ENCODE measurements around the gene TMEFF2. TPM values are rescaled to one million over a fixed set of nuclear protein-coding genes. Genes with fewer than 3 reads are reported as not detected.

Gene TMEFF2
- total RNA-seq, 1 donor from 2014 or later, result not detected

DNA sequence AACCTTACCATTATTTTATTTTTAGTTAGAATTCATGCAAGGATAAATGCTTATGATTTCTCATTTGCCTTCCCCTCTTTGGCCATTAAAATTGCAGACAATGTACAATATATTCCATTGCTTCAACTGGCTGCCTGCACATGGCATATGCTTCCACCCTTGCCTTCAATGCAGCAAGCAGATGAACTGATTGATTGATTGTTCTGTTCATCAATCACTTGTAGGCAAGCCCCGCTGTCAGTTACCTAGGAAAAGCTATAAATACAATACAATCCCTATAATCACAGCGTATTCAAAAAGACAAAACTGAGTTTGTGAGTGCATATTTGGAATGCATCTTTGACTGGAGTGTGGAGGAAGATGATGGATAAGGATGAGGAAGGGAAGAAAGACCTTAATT, 274.2 kb downstream of the TMEFF2 start:
- Histone ChIP-seq H3K4me3 (no peak overlapping the region), H3K27ac (no peak overlapping the region), H3K36me3 (no peaks in the 10 kb centered on the region), H3K9me3 (no peaks in the 10 kb centered on the region), H3K27me3 (no peaks in the 10 kb centered on the region), H3K4me1 (no peaks in the 10 kb centered on the region)
- no peak for DNase-seq (ENCODE audit: extremely low spot score in 2 of 2)
- TF ChIP-seq POLR2AphosphoS5 (IDR thresholded peaks at IDR 0.05; ENCODE audit: insufficient read depth in 1 of 2, low read depth in 1 of 2) (no peak), POLR2A (IDR thresholded peaks at IDR 0.05) (no peak)
- TF ChIP-seq, protein P1, sequence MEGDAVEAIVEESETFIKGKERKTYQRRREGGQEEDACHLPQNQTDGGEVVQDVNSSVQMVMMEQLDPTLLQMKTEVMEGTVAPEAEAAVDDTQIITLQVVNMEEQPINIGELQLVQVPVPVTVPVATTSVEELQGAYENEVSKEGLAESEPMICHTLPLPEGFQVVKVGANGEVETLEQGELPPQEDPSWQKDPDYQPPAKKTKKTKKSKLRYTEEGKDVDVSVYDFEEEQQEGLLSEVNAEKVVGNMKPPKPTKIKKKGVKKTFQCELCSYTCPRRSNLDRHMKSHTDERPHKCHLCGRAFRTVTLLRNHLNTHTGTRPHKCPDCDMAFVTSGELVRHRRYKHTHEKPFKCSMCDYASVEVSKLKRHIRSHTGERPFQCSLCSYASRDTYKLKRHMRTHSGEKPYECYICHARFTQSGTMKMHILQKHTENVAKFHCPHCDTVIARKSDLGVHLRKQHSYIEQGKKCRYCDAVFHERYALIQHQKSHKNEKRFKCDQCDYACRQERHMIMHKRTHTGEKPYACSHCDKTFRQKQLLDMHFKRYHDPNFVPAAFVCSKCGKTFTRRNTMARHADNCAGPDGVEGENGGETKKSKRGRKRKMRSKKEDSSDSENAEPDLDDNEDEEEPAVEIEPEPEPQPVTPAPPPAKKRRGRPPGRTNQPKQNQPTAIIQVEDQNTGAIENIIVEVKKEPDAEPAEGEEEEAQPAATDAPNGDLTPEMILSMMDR (IDR thresholded peaks at IDR 0.05), result no peak
- intact Hi-C loops (cut with DNase I), result no loop called here

DNA sequence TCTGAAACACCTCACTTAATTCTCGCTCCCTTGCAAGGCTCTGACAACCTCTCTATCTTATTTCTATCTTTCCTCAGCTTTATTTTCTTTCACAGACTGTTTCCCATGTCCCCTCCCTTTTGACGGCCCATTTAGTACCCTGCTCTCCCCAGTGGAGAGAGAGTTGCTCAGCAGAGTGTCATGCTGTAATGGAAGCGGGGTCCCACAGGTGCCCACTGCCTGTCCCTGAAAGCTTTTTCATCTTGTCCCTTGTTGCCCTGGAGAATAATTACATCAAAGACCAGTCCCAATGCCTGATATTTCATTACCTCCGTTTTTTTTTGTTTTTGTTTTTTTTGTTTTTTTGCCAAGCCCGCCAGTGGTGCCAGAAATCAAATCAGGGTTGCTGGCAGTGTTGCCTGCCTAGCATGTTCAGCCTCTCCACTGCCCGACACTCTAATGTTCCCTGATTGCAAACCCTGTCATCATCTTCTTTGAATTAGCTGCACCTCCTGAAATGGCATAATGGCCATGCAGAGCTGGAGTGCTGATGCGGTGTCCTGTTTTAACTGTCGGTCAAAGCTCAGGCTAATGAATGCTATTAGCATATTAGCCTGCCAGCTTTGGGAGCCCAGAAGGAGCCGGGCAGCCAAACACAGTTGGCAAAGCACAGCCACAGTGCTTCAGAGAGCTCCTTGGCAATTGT, 276.6 kb downstream of the TMEFF2 start:
- no peaks in the 10 kb centered on the region for H3K27me3 ChIP-seq
- H3K9me3 ChIP-seq, result no peaks in the 10 kb centered on the region
- intact Hi-C loops (cut with DNase I), result no loop called here
- no peaks in the 10 kb centered on the region for H3K4me1 ChIP-seq
- no peak overlapping the region for H3K27ac ChIP-seq
- H3K36me3 ChIP-seq, result no peaks in the 10 kb centered on the region
- no peak for DNase-seq (ENCODE audit: extremely low spot score in 2 of 2)
- no peak overlapping the region for H3K4me3 ChIP-seq
- TF ChIP-seq POLR2A (IDR thresholded peaks at IDR 0.05) (no peak), POLR2AphosphoS5 (IDR thresholded peaks at IDR 0.05; ENCODE audit: insufficient read depth in 1 of 2, low read depth in 1 of 2) (no peak)
- TF ChIP-seq, protein P1 (IDR thresholded peaks at IDR 0.05), result no peak

DNA sequence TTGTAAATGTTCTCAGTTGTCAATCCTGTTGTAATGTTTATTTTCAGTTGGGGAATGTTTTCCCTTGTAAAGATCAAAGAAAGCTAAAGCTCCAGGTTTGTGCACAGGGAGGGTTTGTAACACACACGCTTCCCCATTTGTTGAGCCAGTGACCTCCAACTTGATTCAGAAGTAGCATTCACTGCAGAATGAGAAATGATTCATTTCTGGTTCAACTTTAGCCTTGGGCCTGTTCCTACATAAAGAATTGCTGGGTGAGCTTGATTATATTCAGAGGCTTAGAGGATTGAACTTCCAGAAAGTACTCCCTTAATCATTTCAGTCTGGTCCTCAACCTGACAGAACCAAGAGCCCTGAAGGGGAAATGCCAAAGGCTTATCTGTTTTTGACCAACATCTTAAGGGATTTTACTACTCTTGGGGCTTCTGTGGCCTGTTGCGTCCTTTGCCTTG, 277.3 kb downstream of the TMEFF2 start:
- H3K9me3 ChIP-seq, result no peaks in the 10 kb centered on the region
- intact Hi-C loops (cut with DNase I), result no loop called here

DNA sequence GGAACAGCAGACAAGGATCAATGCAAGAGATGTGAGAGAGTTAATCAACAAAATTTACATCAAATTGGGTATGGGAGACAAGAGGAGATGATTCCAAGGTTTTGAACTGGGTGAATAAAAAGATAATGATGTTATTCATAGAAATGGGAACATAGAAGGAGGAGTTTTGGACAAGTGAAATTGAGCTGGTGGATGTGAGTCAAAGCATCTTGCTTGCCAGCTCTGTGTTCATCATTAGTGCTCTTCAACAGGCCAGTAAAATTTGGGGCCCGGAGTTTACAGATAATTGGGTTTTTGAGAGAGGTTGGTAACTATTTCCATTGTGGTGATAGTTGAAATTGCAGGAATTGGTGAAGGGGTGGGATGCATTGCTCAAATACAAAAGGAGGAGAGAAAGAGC, 277.9 kb downstream of the TMEFF2 start:
- TF ChIP-seq POLR2AphosphoS5 (IDR thresholded peaks at IDR 0.05; ENCODE audit: insufficient read depth in 1 of 2, low read depth in 1 of 2), result no peak
- TF ChIP-seq, protein P1 (IDR thresholded peaks at IDR 0.05), result no peak
- TF ChIP-seq POLR2A (IDR thresholded peaks at IDR 0.05), result no peak
- no peak overlapping the region for H3K27ac ChIP-seq
- H3K9me3 ChIP-seq, result no peaks in the 10 kb centered on the region
- H3K4me3 ChIP-seq, result no peak overlapping the region
- H3K27me3 ChIP-seq, result no peaks in the 10 kb centered on the region
- no peak for DNase-seq (ENCODE audit: extremely low spot score in 2 of 2)
- intact Hi-C loops (cut with DNase I), result no loop called here
- H3K4me1 ChIP-seq, result no peaks in the 10 kb centered on the region
- H3K36me3 ChIP-seq, result no peaks in the 10 kb centered on the region

More for the DNA sequence above, 277.3 kb downstream of the TMEFF2 start:
- H3K27me3 ChIP-seq, result no peaks in the 10 kb centered on the region
- no peak overlapping the region for H3K4me3 ChIP-seq
- no peak overlapping the region for H3K27ac ChIP-seq
- H3K4me1 ChIP-seq, result no peaks in the 10 kb centered on the region
- TF ChIP-seq, protein P1 (IDR thresholded peaks at IDR 0.05), result no peak
- TF ChIP-seq POLR2AphosphoS5 (IDR thresholded peaks at IDR 0.05; ENCODE audit: insufficient read depth in 1 of 2, low read depth in 1 of 2) (no peak), POLR2A (IDR thresholded peaks at IDR 0.05) (no peak)
- H3K36me3 ChIP-seq, result no peaks in the 10 kb centered on the region
- no peak for DNase-seq (ENCODE audit: extremely low spot score in 2 of 2)

DNA sequence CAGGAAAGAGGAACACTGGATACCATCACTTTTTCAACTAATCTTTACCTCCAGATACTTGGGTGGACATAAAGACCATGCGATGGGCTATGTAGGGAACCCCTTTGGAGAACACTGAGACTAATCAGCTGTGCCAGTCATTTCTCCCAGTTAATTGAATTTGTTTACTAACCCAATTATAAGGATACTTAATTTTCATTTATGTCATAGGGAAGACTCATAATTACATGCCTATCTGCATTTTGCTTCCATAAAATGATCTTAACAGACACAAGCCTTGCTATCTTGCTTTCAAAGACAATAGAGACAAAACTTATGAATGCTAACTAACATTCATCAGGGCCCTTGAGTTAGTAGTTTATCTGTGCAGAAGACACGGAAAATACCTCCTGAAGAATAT, 279.0 kb downstream of the TMEFF2 start:
- TF ChIP-seq POLR2A (IDR thresholded peaks at IDR 0.05) (no peak), POLR2AphosphoS5 (IDR thresholded peaks at IDR 0.05; ENCODE audit: insufficient read depth in 1 of 2, low read depth in 1 of 2) (no peak)
- TF ChIP-seq, protein P1 (IDR thresholded peaks at IDR 0.05), result no peak
- Histone ChIP-seq H3K36me3 (no peaks in the 10 kb centered on the region), H3K9me3 (no peaks in the 10 kb centered on the region), H3K27ac (no peak overlapping the region), H3K4me3 (no peak overlapping the region), H3K4me1 (no peaks in the 10 kb centered on the region), H3K27me3 (no peaks in the 10 kb centered on the region)
- intact Hi-C loops (cut with DNase I), result no loop called here
- DNase-seq (ENCODE audit: extremely low spot score in 2 of 2), result no peak
